IPS DF 4.7 (cell line): Measurements from ENCODE around the gene C2orf69.

Source experiments
- DNase-seq: peaks from one replicate; pipeline ENCODE4 v3.0.0-alpha.2; 2013; ENCODE audit warnings: low spot score; ENCODE audit errors: extremely low read depth

The C2orf69 gene

DNA sequence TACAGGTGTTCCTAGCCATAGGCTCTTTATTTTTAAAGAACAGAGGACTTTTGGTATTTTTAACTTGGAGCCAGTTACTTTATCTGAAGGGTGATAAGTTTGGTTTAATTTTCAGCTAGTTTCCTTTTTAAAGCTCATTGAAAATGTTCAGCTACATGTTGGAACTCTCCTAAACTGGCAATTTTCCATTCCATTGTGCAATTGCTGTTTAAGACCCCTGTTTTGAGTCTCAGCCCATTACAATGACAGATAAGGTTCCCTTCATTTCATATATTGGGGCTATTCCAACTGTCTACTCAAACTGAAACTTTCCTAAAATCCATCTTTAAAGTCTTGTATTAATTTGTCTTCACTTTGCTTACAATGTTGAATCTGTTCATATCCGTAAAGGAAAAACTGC lies 55.9 kb downstream of the C2orf69 start:
- DNase-seq = no peak

DNA sequence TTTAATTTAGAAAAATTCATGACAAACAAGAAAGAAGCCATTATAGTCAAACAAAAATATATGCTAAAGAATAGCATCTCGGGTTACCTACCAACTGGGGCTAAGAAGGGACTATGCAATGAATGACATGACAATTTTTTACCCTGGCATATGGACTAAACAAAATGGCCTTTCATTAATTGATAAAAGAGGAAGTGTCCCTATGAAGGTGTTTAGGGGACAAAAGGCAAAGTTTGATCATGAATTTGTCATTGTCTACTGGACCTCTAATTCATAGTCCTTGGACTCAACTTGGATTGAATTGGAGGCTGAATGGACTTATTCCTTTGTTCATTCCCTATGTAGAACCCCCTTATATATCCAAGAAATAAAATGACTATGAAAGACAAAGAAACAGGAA lies 57.0 kb downstream of the C2orf69 start:
- DNase-seq = no peak

DNA sequence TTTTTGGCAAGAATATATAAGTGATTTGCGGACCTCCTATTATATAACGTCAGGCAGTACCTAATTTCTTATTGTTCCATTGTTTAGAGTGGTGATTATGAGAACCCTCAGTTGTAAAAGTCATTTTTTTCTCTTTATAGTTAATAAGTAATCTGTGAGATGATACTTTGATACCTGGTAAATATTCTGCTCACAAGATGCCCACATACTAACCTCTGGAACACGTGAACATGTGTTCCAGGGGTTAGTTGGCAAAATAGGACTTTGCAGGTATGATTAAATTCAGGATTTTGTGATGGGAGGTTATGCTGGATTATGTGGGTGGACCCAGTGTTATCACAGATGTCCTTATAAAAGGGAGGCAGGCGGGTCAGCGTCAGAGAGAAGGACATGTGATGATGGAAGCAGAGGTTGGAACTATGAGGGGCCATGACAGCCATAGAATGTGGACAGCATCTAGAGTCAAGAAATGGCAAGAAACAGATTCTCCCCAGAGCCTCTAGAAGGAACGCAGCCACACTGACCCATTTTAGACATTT lies 61.1 kb downstream of the C2orf69 start:
- no peak for DNase-seq

DNA sequence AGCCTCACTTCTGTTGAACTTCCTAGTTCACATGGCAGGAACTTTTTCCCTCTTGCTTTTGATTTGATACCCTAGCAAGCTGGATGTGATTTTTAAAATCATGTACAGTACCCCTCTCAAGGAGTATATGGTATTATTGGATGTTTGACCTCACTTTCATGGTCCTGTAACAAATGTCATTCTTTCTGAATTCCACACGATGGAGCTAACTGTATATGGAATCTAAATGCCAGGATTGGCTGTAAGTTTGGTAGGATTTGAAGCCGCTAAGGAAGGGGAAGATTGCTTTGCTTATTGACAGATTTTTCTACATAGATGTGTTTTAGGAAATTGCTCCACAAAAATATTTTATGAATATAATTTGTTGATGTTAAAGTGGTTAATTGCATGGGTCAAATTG lies 62.6 kb downstream of the C2orf69 start:
- no peak for DNase-seq

DNA sequence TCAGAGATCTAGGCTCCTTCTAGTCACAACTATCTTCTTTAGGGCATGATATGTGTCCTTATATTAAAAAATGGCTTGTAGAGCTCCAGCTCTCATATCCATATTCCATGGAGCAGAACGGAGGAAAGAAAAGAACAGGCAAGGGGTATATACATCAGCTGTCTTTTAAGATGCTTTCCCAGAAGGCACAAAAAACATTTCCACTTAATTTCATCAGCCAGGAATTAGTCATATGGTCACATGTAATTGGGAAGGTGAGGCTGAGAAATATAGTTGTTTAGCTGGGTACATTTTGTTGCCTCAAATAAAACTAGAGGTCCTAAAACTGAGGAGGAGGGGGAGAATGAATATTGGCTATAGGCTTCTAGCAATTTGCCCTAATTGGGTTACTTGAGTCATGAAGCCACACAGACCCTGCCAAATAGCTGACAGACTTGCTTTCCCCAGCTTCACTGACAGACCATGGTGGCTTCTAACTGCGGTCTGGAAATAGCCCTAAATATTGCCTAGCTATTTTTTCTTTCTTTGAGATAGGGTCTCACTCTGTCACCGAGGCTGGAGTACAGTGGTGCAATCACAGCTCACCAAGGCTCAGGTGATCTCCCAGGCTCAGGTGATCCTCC lies 64.3 kb downstream of the C2orf69 start:
- DNase-seq = no peak
